PC-3 (cell line): Measurements from ENCODE around the gene ACOT11. TPM values are rescaled to one million over a fixed set of nuclear protein-coding genes. Genes with fewer than 3 reads are reported as not detected.
"Not testable (repeated sequence)": the region's sequence is repeated elsewhere in the genome, so short reads cannot be mapped to it uniquely, and the experiment has no call there.

Source experiments
- ATAC-seq: fragments of 200-7000 bp; cut with Tn5 transposase; 2 replicates; pipeline ENCODE4 v1.9.1; 2020; ENCODE audit warnings: mild to moderate bottlenecking, moderate library complexity
- BruUV-seq: library from RNA; stranded (reverse); fragments of 400-500 nt; replicated peaks from 2 replicates; lab custom pipeline; 2021; lab: Mats Ljungman, UMichigan
- CTCF ChIA-PET: fragments of 300-600 bp; sonication (Branson Sonifier 250); formaldehyde crosslinking; loops from one replicate; lab custom pipeline; 2022; ENCODE audit warnings: antibody characterized with exemption; lab: Charles Lee
- POLR2A ChIA-PET: fragments of 300-600 bp; sonication (Branson Sonifier 250); formaldehyde crosslinking; loops from one replicate; lab custom pipeline; 2022; ENCODE audit warnings: antibody characterized with exemption; ENCODE audit not compliant: unreplicated experiment; lab: Charles Lee
- DNase-seq: peaks from one replicate; pipeline ENCODE4 v3.0.0-alpha.2; 2015
- H2AFZ ChIP-seq: fragments of 300-600 bp; sonication (generic); 2 replicates; pipeline ENCODE4 v1.6.0; 2016; ENCODE audit warnings: antibody characterized with exemption, low read length
- H3F3A ChIP-seq: fragments of 300-600 bp; sonication (generic); one replicate; pipeline ENCODE4 v1.6.0; 2017; ENCODE audit warnings: antibody characterized with exemption, low read length, control low read depth, mild to moderate bottlenecking; ENCODE audit not compliant: unreplicated experiment
- H3K27ac ChIP-seq: fragments of 300-600 bp; sonication (generic); 2 replicates; pipeline ENCODE4 v1.5.1; 2016; ENCODE audit warnings: mild to moderate bottlenecking, low read length
- H3K27me3 ChIP-seq: fragments of 300-600 bp; sonication (generic); 2 replicates; pipeline ENCODE4 v1.6.1; 2016; ENCODE audit warnings: low read length, mixed read lengths
- H3K36me3 ChIP-seq: fragments of 300-600 bp; sonication (generic); 2 replicates; pipeline ENCODE4 v1.6.1; 2016; ENCODE audit warnings: low read depth, mixed run types, low read length, mixed read lengths
- H3K4me1 ChIP-seq: fragments of 300-600 bp; sonication (generic); 2 replicates; pipeline ENCODE4 v1.5.1; 2016; ENCODE audit warnings: low read length; ENCODE audit not compliant: insufficient read depth
- H3K4me2 ChIP-seq: fragments of 300-600 bp; sonication (generic); 2 replicates; pipeline ENCODE4 v1.6.0; 2016; ENCODE audit warnings: low read length
- H3K4me3 ChIP-seq: fragments of 300-600 bp; sonication (generic); 2 replicates; pipeline ENCODE4 v1.5.1; 2016; ENCODE audit warnings: mild to moderate bottlenecking, low read length, mixed read lengths
- H3K79me2 ChIP-seq: fragments of 300-600 bp; sonication (generic); 2 replicates; pipeline ENCODE4 v1.6.1; 2017; ENCODE audit warnings: low read length, mixed read lengths
- H3K9ac ChIP-seq: fragments of 300-600 bp; sonication (generic); 2 replicates; pipeline ENCODE4 v1.6.0; 2016; ENCODE audit warnings: mild to moderate bottlenecking, low read length
- H3K9me2 ChIP-seq: fragments of 300-600 bp; sonication (generic); replicated peaks from 2 replicates; pipeline ENCODE4 v1.6.1; 2016; ENCODE audit warnings: mixed run types, low read length, mixed read lengths
- H3K9me3 ChIP-seq: fragments of 300-600 bp; sonication (generic); 2 replicates; pipeline ENCODE4 v1.6.1; 2016; ENCODE audit warnings: low read length, mixed read lengths
- H4K20me1 ChIP-seq: fragments of 300-600 bp; sonication (generic); 2 replicates; pipeline ENCODE4 v1.6.1; 2016; ENCODE audit warnings: low read length, mixed read lengths
- CTCF ChIP-seq: fragments of 300-600 bp; sonication (generic); conservative IDR thresholded peaks from 2 replicates; pipeline ENCODE4 v1.5.1; 2017; ENCODE audit warnings: antibody characterized with exemption, low read depth, mild to moderate bottlenecking, low read length
- EZH2 ChIP-seq: fragments of 300-600 bp; sonication (generic); IDR thresholded peaks from one replicate; pipeline ENCODE4 v1.6.1; 2017; ENCODE audit warnings: antibody characterized with exemption, mild to moderate bottlenecking, low read length; ENCODE audit not compliant: unreplicated experiment
- EZH2phosphoT487 ChIP-seq: fragments of 300-600 bp; sonication (generic); IDR thresholded peaks from 2 replicates; pipeline ENCODE4 v1.6.1; 2018; ENCODE audit warnings: mild to moderate bottlenecking, antibody characterized with exemption, low read length, borderline replicate concordance
- intact Hi-C: fragments of 100-400 bp; cut with micrococcal nuclease; formaldehyde crosslinking; loops from 2 replicates; pipeline ENCODE4 v1.9.0; 2023
- total RNA-seq: library from RNA; depleted of rRNA; stranded (reverse); fragments of >200 nt; gene quantifications from 2 replicates; pipeline ENCODE4 v1.2.3, GENCODE V29; 2014

Gene ACOT11
- total RNA-seq, 1 experiment from 2014 or later = 5.0 TPM

GRCh38 chr1:54506594-54506993 lies 41.4 kb upstream of the ACOT11 start:
- peak; percentile 56; the same call in 1 of the 2 replicates for ATAC-seq
- CTCF ChIA-PET = no interaction called here
- H3K36me3 ChIP-seq = no peaks in the 10 kb centered on the region
- POLR2A ChIA-PET = no interaction called here
- H3K4me2 ChIP-seq = no peak overlapping the region
- H3K9me3 ChIP-seq = no peaks in the 10 kb centered on the region
- intact Hi-C loops = no loop called here
- no peaks in the 10 kb centered on the region for H3K79me2 ChIP-seq
- no peak overlapping the region for H3K9ac ChIP-seq
- no peaks in the 10 kb centered on the region for H3F3A ChIP-seq
- H3K9me2 ChIP-seq = no peaks in the 10 kb centered on the region
- no peaks in the 10 kb centered on the region for H3K27me3 ChIP-seq
- peak overlapping the region; percentile 41; the same call in 1 of the 2 replicates for H2AFZ ChIP-seq
- no peak overlapping the region for H3K4me3 ChIP-seq
- H3K27ac ChIP-seq = no peak overlapping the region
- DNase-seq = no peak
- BruUV-seq = no TSS peak
- no peaks in the 10 kb centered on the region for H4K20me1 ChIP-seq
- no peaks in the 10 kb centered on the region for H3K4me1 ChIP-seq
- no peak for TF ChIP-seq CTCF
- no peak for TF ChIP-seq EZH2
- no peak for TF ChIP-seq EZH2phosphoT487

- H3K9ac ChIP-seq = no peak overlapping the region
- no peak overlapping the region for H2AFZ ChIP-seq
- TF ChIP-seq EZH2phosphoT487 (no peak), EZH2 (no peak), CTCF (no peak)
- H3K4me1 ChIP-seq = no peaks in the 10 kb centered on the region
- H3K27me3 ChIP-seq = no peaks in the 10 kb centered on the region
- no peak overlapping the region for H3K4me3 ChIP-seq
- CTCF ChIA-PET = no interaction called here
- POLR2A ChIA-PET = no interaction called here
- BruUV-seq = no TSS peak
- no peaks in the 10 kb centered on the region for H3K9me3 ChIP-seq
- no peaks in the 10 kb centered on the region for H3K9me2 ChIP-seq
- ATAC-seq (no peak), DNase-seq (no peak)
- H4K20me1 ChIP-seq = no peaks in the 10 kb centered on the region
- no peaks in the 10 kb centered on the region for H3K79me2 ChIP-seq
- intact Hi-C loops = no loop called here
- no peak overlapping the region for H3K27ac ChIP-seq
- H3K4me2 ChIP-seq = no peak overlapping the region
- no peaks in the 10 kb centered on the region for H3K36me3 ChIP-seq
- H3F3A ChIP-seq = no peaks in the 10 kb centered on the region
Observed at GRCh38 chr1:54507033-54507870, 40.8 kb upstream of the ACOT11 start.

- Histone ChIP-seq H3K9me2 (no peaks in the 10 kb centered on the region), H3K36me3 (no peaks in the 10 kb centered on the region), H3K9ac (no peak overlapping the region), H3K4me2 (no peak overlapping the region), H3K9me3 (no peaks in the 10 kb centered on the region), H3K4me3 (no peak overlapping the region), H2AFZ (no peak overlapping the region), H3K79me2 (no peaks in the 10 kb centered on the region), H4K20me1 (no peaks in the 10 kb centered on the region), H3F3A (no peaks in the 10 kb centered on the region), H3K4me1 (no peaks in the 10 kb centered on the region), H3K27ac (no peak overlapping the region), H3K27me3 (no peaks in the 10 kb centered on the region)
- intact Hi-C loops = no loop called here
- ATAC-seq (no peak), DNase-seq (no peak)
- CTCF ChIA-PET = no interaction called here
- no TSS peak for BruUV-seq
- POLR2A ChIA-PET = no interaction called here
- TF ChIP-seq CTCF (no peak), EZH2 (no peak), EZH2phosphoT487 (no peak)
Observed at GRCh38 chr1:54510715-54511270, 37.2 kb upstream of the ACOT11 start.

GRCh38 chr1:54513921-54514580 lies 34.0 kb upstream of the ACOT11 start:
- H3K4me1 ChIP-seq, H3K4me3 ChIP-seq, H3K4me2 ChIP-seq, BruUV-seq, H2AFZ ChIP-seq, H3K9me2 ChIP-seq, CTCF ChIA-PET, H3K36me3 ChIP-seq, H3K9me3 ChIP-seq, H3K27me3 ChIP-seq, intact Hi-C loops, H3K79me2 ChIP-seq, DNase-seq, H4K20me1 ChIP-seq, H3F3A ChIP-seq, H3K9ac ChIP-seq, ATAC-seq, H3K27ac ChIP-seq: not testable (repeated sequence)
- POLR2A ChIA-PET = interaction anchor here (0.6 kb wide), 1 partner anchor 1010 kb away, joined by 3 read pairs; no protein-coding TSS in a partner anchor
